GM12878 (cell line): ENCODE results near the gene DOK1. TPM values are rescaled to one million over a fixed set of nuclear protein-coding genes. Genes with fewer than 3 reads are reported as not detected.

ENCODE experiments used
- ASH2L ChIP-seq: fragments of 300-600, 200-600 bp; sonication (generic); IDR thresholded peaks from 2 replicates; pipeline ENCODE4 v1.6.1; 2017; ENCODE audit warnings: low read depth, mild to moderate bottlenecking, borderline replicate concordance
- BHLHE40 ChIP-seq, 2 experiments: fragments of 450-650 bp in 1 of 2; IDR thresholded peaks; 2 replicates each; pipeline ENCODE4 v1.6.1; 2011 to 2017; ENCODE audit warnings: low read depth in 2 of 2, borderline replicate concordance in 1 of 2, improper control_type of control experiment in 1 of 2, low read length in 1 of 2, mild to moderate bottlenecking in 1 of 2
- CREB1 ChIP-seq: IDR thresholded peaks from 2 replicates; pipeline ENCODE4 v1.6.1; 2012; ENCODE audit warnings: low read depth, mild to moderate bottlenecking, inconsistent platforms
- EGR1 ChIP-seq, 2 experiments: IDR thresholded peaks; 1 replicate in 1 of 2; 2 replicates in 1 of 2; pipeline ENCODE4 v1.6.1; 2011 to 2012; ENCODE audit warnings: low read depth in 2 of 2, low read length in 2 of 2, borderline replicate concordance in 1 of 2, mild to moderate bottlenecking in 1 of 2, moderate library complexity in 1 of 2
- EZH2 ChIP-seq: IDR thresholded peaks from 2 replicates; pipeline ENCODE4 v1.6.1; 2012; ENCODE audit warnings: low read depth, mild to moderate bottlenecking, control low read depth, inconsistent platforms, low read length, borderline replicate concordance; ENCODE audit not compliant: control insufficient read depth
- HDAC2 ChIP-seq: fragments of 200-600 bp; sonication (generic); IDR thresholded peaks from 2 replicates; pipeline ENCODE4 v1.6.1; 2017
- MEF2B ChIP-seq: fragments of 450-650 bp; IDR thresholded peaks from 2 replicates; pipeline ENCODE4 v1.6.1; 2018; ENCODE audit warnings: mild to moderate bottlenecking, moderate library complexity; ENCODE audit not compliant: partially characterized antibody, poor library complexity, severe bottlenecking
- MYB ChIP-seq: fragments of 150-350 bp; IDR thresholded peaks from 2 replicates; pipeline ENCODE4 v1.6.1; 2014; ENCODE audit warnings: mild to moderate bottlenecking, low read depth, low read length, borderline replicate concordance
- NKRF ChIP-seq: fragments of 450-650 bp; conservative IDR thresholded peaks from 2 replicates; pipeline ENCODE4 v1.6.1; 2017; ENCODE audit warnings: mild to moderate bottlenecking, moderate library complexity
- RB1 ChIP-seq: fragments of 450-650 bp; formaldehyde crosslinking; IDR thresholded peaks from 2 replicates; pipeline ENCODE4 v1.6.1; 2017; ENCODE audit warnings: mild to moderate bottlenecking, borderline replicate concordance
- RUNX3 ChIP-seq: IDR thresholded peaks from 2 replicates; pipeline ENCODE4 v1.6.1; 2012; ENCODE audit warnings: low read length, inconsistent platforms
- SPI1 ChIP-seq: IDR thresholded peaks from 2 replicates; pipeline ENCODE4 v1.6.1; 2011; ENCODE audit warnings: low read depth, mild to moderate bottlenecking, low read length, moderate library complexity, borderline replicate concordance; ENCODE audit not compliant: insufficient read depth
- TAF1 ChIP-seq: IDR thresholded peaks from 2 replicates; pipeline ENCODE4 v1.6.1; 2011; ENCODE audit warnings: mild to moderate bottlenecking, low read depth, low read length, borderline replicate concordance
- TCF3 ChIP-seq: IDR thresholded peaks from 2 replicates; pipeline ENCODE4 v1.6.1; 2012; ENCODE audit warnings: low read depth, mild to moderate bottlenecking, low read length, borderline replicate concordance; ENCODE audit not compliant: insufficient read depth
- WRNIP1 ChIP-seq: IDR thresholded peaks from 2 replicates; pipeline ENCODE4 v1.6.1; 2011; ENCODE audit warnings: low read depth, low read length, improper control_type of control experiment, borderline replicate concordance
- YY1 ChIP-seq: IDR thresholded peaks from 2 replicates; pipeline ENCODE4 v1.6.1; 2011; ENCODE audit warnings: low read depth, mild to moderate bottlenecking, low read length
- ZNF207 ChIP-seq: fragments of 450-650 bp; IDR thresholded peaks from 2 replicates; pipeline ENCODE4 v1.6.1; 2014; ENCODE audit warnings: antibody characterized with exemption, mild to moderate bottlenecking, borderline replicate concordance
- polyA plus RNA-seq, 11 experiments: library from polyadenylated mRNA; depleted of rRNA in 4 of 11; unstranded in 6 of 11; stranded (reverse) in 5 of 11; fragments of >200 nt; fragmentation: Nextera tagmentation in 4 of 11; fragmentation: Illumina TruSeq in 1 of 11; extraction: Ambion mirVana in 4 of 11; extraction: Trizol in 1 of 11; gene quantifications; 1 replicate in 1 of 11; 2 replicates in 10 of 11; pipeline versions ENCODE4 v1.2.1 to v1.2.3, GENCODE V29; 2011 to 2016; ENCODE audit warnings: inconsistent platforms in 2 of 11, missing spikeins in 2 of 11, low read depth in 1 of 11
- total RNA-seq, 4 experiments: library from RNA; depleted of rRNA in 3 of 4; stranded (reverse); fragments of >200 nt in 3 of 4; fragmentation: Illumina TruSeq in 1 of 4; extraction: Trizol in 1 of 4; gene quantifications; 2 replicates each; pipeline versions ENCODE4 v1.2.1 to v1.2.3, GENCODE V29; 2013 to 2021
- TF ChIP-seq, protein P1 (sequence below): fragments of 150-350 bp; IDR thresholded peaks from 2 replicates; pipeline ENCODE4 v1.6.1; 2016; ENCODE audit warnings: low read depth, low read length
- TF ChIP-seq, protein P2 (sequence below): IDR thresholded peaks from 2 replicates; pipeline ENCODE4 v1.6.1; 2012; ENCODE audit warnings: low read depth, low read length, improper control_type of control experiment
- TF ChIP-seq, protein P3 (sequence below): fragments of 450-650 bp; IDR thresholded peaks from 2 replicates; pipeline ENCODE4 v1.6.1; 2017; ENCODE audit warnings: mild to moderate bottlenecking

DOK1 gene
- total and polyA plus RNA-seq, 10 of the 15 experiments (the other 5 are each of a cell fraction or from before 2014, with no cell fraction given), result 1.4 to 104 (median 59.7) TPM

DNA sequence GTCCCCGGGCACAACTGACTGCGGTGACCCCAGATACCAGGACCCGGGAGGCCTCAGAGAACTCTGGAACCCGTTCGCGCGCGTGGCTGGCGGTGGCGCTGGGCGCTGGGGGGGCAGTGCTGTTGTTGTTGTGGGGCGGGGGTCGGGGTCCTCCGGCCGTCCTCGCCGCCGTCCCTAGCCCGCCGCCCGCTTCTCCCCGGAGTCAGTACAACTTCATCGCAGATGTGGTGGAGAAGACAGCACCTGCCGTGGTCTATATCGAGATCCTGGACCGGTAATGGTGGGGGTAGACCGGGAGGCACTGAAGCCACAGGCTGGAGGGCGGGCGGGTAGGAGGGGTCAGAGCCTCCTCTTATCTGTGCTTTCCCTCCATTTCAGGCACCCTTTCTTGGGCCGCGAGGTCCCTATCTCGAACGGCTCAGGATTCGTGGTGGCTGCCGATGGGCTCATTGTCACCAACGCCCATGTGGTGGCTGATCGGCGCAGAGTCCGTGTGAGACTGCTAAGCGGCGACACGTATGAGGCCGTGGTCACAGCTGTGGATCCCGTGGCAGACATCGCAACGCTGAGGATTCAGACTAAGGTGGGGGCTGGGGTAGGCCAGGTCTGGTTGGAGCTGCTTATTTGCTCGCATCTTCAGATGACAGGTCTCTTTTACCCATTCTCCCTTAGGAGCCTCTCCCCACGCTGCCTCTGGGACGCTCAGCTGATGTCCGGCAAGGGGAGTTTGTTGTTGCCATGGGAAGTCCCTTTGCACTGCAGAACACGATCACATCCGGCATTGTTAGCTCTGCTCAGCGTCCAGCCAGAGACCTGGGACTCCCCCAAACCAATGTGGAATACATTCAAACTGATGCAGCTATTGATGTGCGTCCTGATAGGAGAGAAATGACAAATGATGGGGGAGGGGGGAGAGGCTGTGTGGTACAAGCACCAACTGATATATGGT lies 24.0 kb upstream of the DOK1 start (continued):
- TF ChIP-seq RB1 (peak; percentile 68; the same call in 1 of the 2 replicates), HDAC2 (no peak), RUNX3 (no peak), SPI1 (peak; percentile 16; the same call in 1 of the 2 replicates), TCF3 (no peak), TAF1 (peak; percentile 44; the same call in 1 of the 2 replicates), CREB1 (no peak), ZNF207 (peak; percentile 60; the same call in 1 of the 2 replicates), BHLHE40 (IDR thresholded peaks at IDR 0.05; ENCODE audit: borderline replicate concordance in 1 of 2, low read depth in 2 of 2, low read length in 1 of 2) (no peak; a peak in 1 of 4 replicates), MEF2B (no peak), EZH2 (no peak), WRNIP1 (no peak), EGR1 (IDR thresholded peaks at IDR 0.05; ENCODE audit: borderline replicate concordance in 1 of 2, low read depth in 2 of 2, low read length in 2 of 2) (no peak), NKRF (peak; percentile 91), ASH2L (no peak), YY1 (peak; percentile 23; the same call in 1 of the 2 replicates), MYB (no peak)
- TF ChIP-seq, protein P1, sequence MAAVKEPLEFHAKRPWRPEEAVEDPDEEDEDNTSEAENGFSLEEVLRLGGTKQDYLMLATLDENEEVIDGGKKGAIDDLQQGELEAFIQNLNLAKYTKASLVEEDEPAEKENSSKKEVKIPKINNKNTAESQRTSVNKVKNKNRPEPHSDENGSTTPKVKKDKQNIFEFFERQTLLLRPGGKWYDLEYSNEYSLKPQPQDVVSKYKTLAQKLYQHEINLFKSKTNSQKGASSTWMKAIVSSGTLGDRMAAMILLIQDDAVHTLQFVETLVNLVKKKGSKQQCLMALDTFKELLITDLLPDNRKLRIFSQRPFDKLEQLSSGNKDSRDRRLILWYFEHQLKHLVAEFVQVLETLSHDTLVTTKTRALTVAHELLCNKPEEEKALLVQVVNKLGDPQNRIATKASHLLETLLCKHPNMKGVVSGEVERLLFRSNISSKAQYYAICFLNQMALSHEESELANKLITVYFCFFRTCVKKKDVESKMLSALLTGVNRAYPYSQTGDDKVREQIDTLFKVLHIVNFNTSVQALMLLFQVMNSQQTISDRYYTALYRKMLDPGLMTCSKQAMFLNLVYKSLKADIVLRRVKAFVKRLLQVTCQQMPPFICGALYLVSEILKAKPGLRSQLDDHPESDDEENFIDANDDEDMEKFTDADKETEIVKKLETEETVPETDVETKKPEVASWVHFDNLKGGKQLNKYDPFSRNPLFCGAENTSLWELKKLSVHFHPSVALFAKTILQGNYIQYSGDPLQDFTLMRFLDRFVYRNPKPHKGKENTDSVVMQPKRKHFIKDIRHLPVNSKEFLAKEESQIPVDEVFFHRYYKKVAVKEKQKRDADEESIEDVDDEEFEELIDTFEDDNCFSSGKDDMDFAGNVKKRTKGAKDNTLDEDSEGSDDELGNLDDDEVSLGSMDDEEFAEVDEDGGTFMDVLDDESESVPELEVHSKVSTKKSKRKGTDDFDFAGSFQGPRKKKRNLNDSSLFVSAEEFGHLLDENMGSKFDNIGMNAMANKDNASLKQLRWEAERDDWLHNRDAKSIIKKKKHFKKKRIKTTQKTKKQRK, result no peak
- TF ChIP-seq, protein P2, sequence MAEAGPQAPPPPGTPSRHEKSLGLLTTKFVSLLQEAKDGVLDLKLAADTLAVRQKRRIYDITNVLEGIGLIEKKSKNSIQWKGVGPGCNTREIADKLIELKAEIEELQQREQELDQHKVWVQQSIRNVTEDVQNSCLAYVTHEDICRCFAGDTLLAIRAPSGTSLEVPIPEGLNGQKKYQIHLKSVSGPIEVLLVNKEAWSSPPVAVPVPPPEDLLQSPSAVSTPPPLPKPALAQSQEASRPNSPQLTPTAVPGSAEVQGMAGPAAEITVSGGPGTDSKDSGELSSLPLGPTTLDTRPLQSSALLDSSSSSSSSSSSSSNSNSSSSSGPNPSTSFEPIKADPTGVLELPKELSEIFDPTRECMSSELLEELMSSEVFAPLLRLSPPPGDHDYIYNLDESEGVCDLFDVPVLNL, result no peak
- TF ChIP-seq, protein P3, sequence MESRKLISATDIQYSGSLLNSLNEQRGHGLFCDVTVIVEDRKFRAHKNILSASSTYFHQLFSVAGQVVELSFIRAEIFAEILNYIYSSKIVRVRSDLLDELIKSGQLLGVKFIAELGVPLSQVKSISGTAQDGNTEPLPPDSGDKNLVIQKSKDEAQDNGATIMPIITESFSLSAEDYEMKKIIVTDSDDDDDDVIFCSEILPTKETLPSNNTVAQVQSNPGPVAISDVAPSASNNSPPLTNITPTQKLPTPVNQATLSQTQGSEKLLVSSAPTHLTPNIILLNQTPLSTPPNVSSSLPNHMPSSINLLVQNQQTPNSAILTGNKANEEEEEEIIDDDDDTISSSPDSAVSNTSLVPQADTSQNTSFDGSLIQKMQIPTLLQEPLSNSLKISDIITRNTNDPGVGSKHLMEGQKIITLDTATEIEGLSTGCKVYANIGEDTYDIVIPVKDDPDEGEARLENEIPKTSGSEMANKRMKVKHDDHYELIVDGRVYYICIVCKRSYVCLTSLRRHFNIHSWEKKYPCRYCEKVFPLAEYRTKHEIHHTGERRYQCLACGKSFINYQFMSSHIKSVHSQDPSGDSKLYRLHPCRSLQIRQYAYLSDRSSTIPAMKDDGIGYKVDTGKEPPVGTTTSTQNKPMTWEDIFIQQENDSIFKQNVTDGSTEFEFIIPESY, result no peak
